ENCODE measurements around the gene ABCC11. TPM values are rescaled to one million over a fixed set of nuclear protein-coding genes. Genes with fewer than 3 reads are reported as not detected.

The ABCC11 gene
- total RNA-seq, 4 donors from 2014 or later: 0.32 to 0.52 TPM; not detected in 2

- DNase-seq (ENCODE audit: low spot score in 2 of 2): no peak
- WGBS, 2 donors: 76 to 87% methylated on average over 3 of the region's 3 CpGs
- intact Hi-C loops (cut with DNase I; ENCODE audit: low total_unique reads): no loop called here
- no peak for TF ChIP-seq POLR2A (IDR thresholded peaks at IDR 0.05)
- TF ChIP-seq CTCF (IDR thresholded peaks at IDR 0.05): no peak
- no peak overlapping the region for H3K4me3 ChIP-seq (ENCODE audit: low read depth, poor library complexity, severe bottlenecking)
Measured at GRCh38 chr16:48220891-48221290, 26.4 kb downstream of the ABCC11 start.

- WGBS, 2 donors: 88 to 90% methylated on average over 3 of the region's 3 CpGs
- DNase-seq (ENCODE audit: low spot score in 2 of 2): no peak
- intact Hi-C loops (cut with DNase I; ENCODE audit: low total_unique reads): no loop called here
- TF ChIP-seq CTCF (IDR thresholded peaks at IDR 0.05): no peak
- TF ChIP-seq POLR2A (IDR thresholded peaks at IDR 0.05): no peak
- H3K4me3 ChIP-seq (ENCODE audit: low read depth, poor library complexity, severe bottlenecking): no peak overlapping the region
Measured at GRCh38 chr16:48218473-48218872, 28.9 kb downstream of the ABCC11 start.

GRCh38 chr16:48217708-48218107, 29.6 kb downstream of the ABCC11 start:
- TF ChIP-seq CTCF (IDR thresholded peaks at IDR 0.05) (no peak), POLR2A (IDR thresholded peaks at IDR 0.05) (no peak)
- 71 to 88% methylated on average over 2 of the region's 2 CpGs for whole genome bisulfite sequencing, 2 donors
- no peak overlapping the region for H3K4me3 ChIP-seq (ENCODE audit: low read depth, poor library complexity, severe bottlenecking)
- no peak for DNase-seq (ENCODE audit: low spot score in 2 of 2)
- intact Hi-C loops (cut with DNase I; ENCODE audit: low total_unique reads): no loop called here

- intact Hi-C loops (cut with DNase I; ENCODE audit: low total_unique reads): no loop called here
- H3K4me3 ChIP-seq (ENCODE audit: low read depth, poor library complexity, severe bottlenecking): no peak overlapping the region
- TF ChIP-seq CTCF (IDR thresholded peaks at IDR 0.05) (no peak), POLR2A (IDR thresholded peaks at IDR 0.05) (no peak)
- DNase-seq (ENCODE audit: low spot score in 2 of 2): no peak
- 77 to 90% methylated on average over 6 of the region's 6 CpGs for WGBS, 2 donors
Measured at GRCh38 chr16:48215738-48216137, 31.6 kb downstream of the ABCC11 start.

GRCh38 chr16:48212033-48212432, 35.3 kb downstream of the ABCC11 start:
- WGBS, 2 donors: 69 to 76% methylated on average over 3 of the region's 3 CpGs
- H3K4me3 ChIP-seq (ENCODE audit: low read depth, poor library complexity, severe bottlenecking): no peak overlapping the region
- DNase-seq (ENCODE audit: low spot score in 2 of 2): no peak
- TF ChIP-seq POLR2A (IDR thresholded peaks at IDR 0.05) (no peak), CTCF (IDR thresholded peaks at IDR 0.05) (no peak)
- intact Hi-C loops (cut with DNase I; ENCODE audit: low total_unique reads): no loop called here

GRCh38 chr16:48210747-48211146, 36.6 kb downstream of the ABCC11 start:
- DNase-seq (ENCODE audit: low spot score in 2 of 2): no peak
- TF ChIP-seq POLR2A (IDR thresholded peaks at IDR 0.05): no peak
- TF ChIP-seq CTCF (IDR thresholded peaks at IDR 0.05): no peak
- H3K4me3 ChIP-seq (ENCODE audit: low read depth, poor library complexity, severe bottlenecking): no peak overlapping the region
- intact Hi-C loops (cut with DNase I; ENCODE audit: low total_unique reads): no loop called here
- 84 to 86% methylated on average over 6 of the region's 6 CpGs for WGBS, 2 donors

Measured in lower leg skin (tissue), 4 donors.